Measurements from ENCODE around the gene TMEM184A. TPM values are rescaled to one million over a fixed set of nuclear protein-coding genes. Genes with fewer than 3 reads are reported as not detected.
A peak's percentile ranks its signal among the peaks of the same experiment; 100 is the strongest.
"Not testable (repeated sequence)": the region's sequence is repeated elsewhere in the genome, so short reads cannot be mapped to it uniquely, and the experiment has no call there.

Gene TMEM184A
- polyA plus RNA-seq, 1 donor from 2014 or later = 0.08 TPM

GRCh38 chr7:1523844-1524243 lies 32.2 kb downstream of the TMEM184A start:
- H3K9me3 Mint-ChIP-seq = peaks cover 3 to 7% (median 3%) of the 10 kb centered on the region in 3 donors
- H3K27me3 Mint-ChIP-seq = peaks cover 14% of the 10 kb centered on the region
- no peak overlapping the region for H3K27ac Mint-ChIP-seq
- peaks cover 2 to 4% (median 3%) of the 10 kb centered on the region in 3 donors for H3K4me1 Mint-ChIP-seq
- H3K36me3 Mint-ChIP-seq = peaks cover 7% of the 10 kb centered on the region
- no peak overlapping the region for H3K4me3 Mint-ChIP-seq

- Mint-ChIP-seq H3K4me3 (no peak overlapping the region), H3K27ac (no peak overlapping the region), H3K27me3 (peaks cover 14% of the 10 kb centered on the region)
Observed at GRCh38 chr7:1523208-1523607, 32.8 kb downstream of the TMEM184A start.

GRCh38 chr7:1521456-1521855 lies 34.5 kb downstream of the TMEM184A start:
- Mint-ChIP-seq H3K9me3 (peaks cover 3 to 7% (median 3%) of the 10 kb centered on the region in 3 donors), H3K4me3 (peak overlapping the region in 1 of 4 donors; percentile 20), H3K4me1 (peaks cover 0 to 4% (median 3%) of the 10 kb centered on the region in 3 donors), H3K36me3 (peaks cover 7% of the 10 kb centered on the region), H3K27ac (peak overlapping the region in 1 of 3 donors; percentile 62), H3K27me3 (peaks cover 14% of the 10 kb centered on the region)

More at GRCh38 chr7:1523208-1523607, 32.8 kb downstream of the TMEM184A start:
- Mint-ChIP-seq H3K4me1 (peaks cover 2 to 4% (median 3%) of the 10 kb centered on the region in 3 donors), H3K36me3 (peaks cover 7% of the 10 kb centered on the region), H3K9me3 (peaks cover 3 to 7% (median 3%) of the 10 kb centered on the region in 3 donors)

- peaks cover 0 to 4% (median 3%) of the 10 kb centered on the region in 3 donors for H3K4me1 Mint-ChIP-seq
- peaks cover 7% of the 10 kb centered on the region for H3K36me3 Mint-ChIP-seq
- no peak overlapping the region for H3K4me3 Mint-ChIP-seq
Observed at GRCh38 chr7:1520539-1521234, 35.3 kb downstream of the TMEM184A start.

GRCh38 chr7:1519322-1519922 lies 36.6 kb downstream of the TMEM184A start:
- H3K4me1 Mint-ChIP-seq, H3K36me3 Mint-ChIP-seq, H3K9me3 Mint-ChIP-seq, H3K27ac Mint-ChIP-seq, H3K27me3 Mint-ChIP-seq: not testable (repeated sequence)
- peak overlapping the region in 1 of 4 donors; percentile 77 for H3K4me3 Mint-ChIP-seq

More at GRCh38 chr7:1520539-1521234, 35.3 kb downstream of the TMEM184A start:
- Mint-ChIP-seq H3K27ac (no peak overlapping the region), H3K27me3 (peaks cover 14% of the 10 kb centered on the region), H3K9me3 (peaks cover 3 to 7% (median 3%) of the 10 kb centered on the region in 3 donors)

GRCh38 chr7:1516586-1517251 lies 39.3 kb downstream of the TMEM184A start:
- Mint-ChIP-seq H3K4me1 (peaks cover 8 to 12% (median 11%) of the 10 kb centered on the region in 3 donors), H3K27me3 (peaks cover 11% of the 10 kb centered on the region), H3K27ac (no peak overlapping the region), H3K36me3 (peaks cover 7% of the 10 kb centered on the region), H3K4me3 (no peak overlapping the region), H3K9me3 (peaks cover 0 to 7% (median 3%) of the 10 kb centered on the region in 3 donors)

- H3K27ac Mint-ChIP-seq, H3K36me3 Mint-ChIP-seq, H3K9me3 Mint-ChIP-seq, H3K4me3 Mint-ChIP-seq: not testable (repeated sequence)
- peaks cover 8 to 12% (median 11%) of the 10 kb centered on the region in 3 donors for H3K4me1 Mint-ChIP-seq
- H3K27me3 Mint-ChIP-seq = peaks cover 11% of the 10 kb centered on the region
Observed at GRCh38 chr7:1515509-1515967, 40.5 kb downstream of the TMEM184A start.

- Mint-ChIP-seq H3K27ac (peak overlapping the region in 1 of 3 donors; percentile 28), H3K36me3 (peaks cover 7% of the 10 kb centered on the region), H3K9me3 (peaks cover 0 to 7% (median 3%) of the 10 kb centered on the region in 3 donors), H3K4me1 (peaks cover 8 to 14% (median 11%) of the 10 kb centered on the region in 3 donors), H3K4me3 (no peak overlapping the region), H3K27me3 (peaks cover 11% of the 10 kb centered on the region)
Observed at GRCh38 chr7:1514995-1515401, 41.0 kb downstream of the TMEM184A start.

- H3K4me3 Mint-ChIP-seq = peak overlapping the region in 1 of 4 donors; percentile 81
- H3K27ac Mint-ChIP-seq = peak overlapping the region in 1 of 3 donors; percentile 28
Observed at GRCh38 chr7:1514407-1514806, 41.6 kb downstream of the TMEM184A start.

GRCh38 chr7:1513657-1514095 lies 42.3 kb downstream of the TMEM184A start:
- Mint-ChIP-seq H3K4me1 (peaks cover 6 to 14% (median 8%) of the 10 kb centered on the region in 3 donors), H3K27me3 (peaks cover 11% of the 10 kb centered on the region), H3K36me3 (no peaks in the 10 kb centered on the region), H3K4me3 (peak overlapping the region in 2 of 4 donors; percentile 55 to 74), H3K27ac (peak overlapping the region in 1 of 3 donors; percentile 83), H3K9me3 (no peaks in the 10 kb centered on the region)

More at GRCh38 chr7:1514407-1514806, 41.6 kb downstream of the TMEM184A start:
- peaks cover 8 to 14% (median 11%) of the 10 kb centered on the region in 3 donors for H3K4me1 Mint-ChIP-seq
- H3K27me3 Mint-ChIP-seq = peaks cover 11% of the 10 kb centered on the region
- peaks cover 4% of the 10 kb centered on the region for H3K36me3 Mint-ChIP-seq
- peaks cover 0 to 6% (median 3%) of the 10 kb centered on the region in 3 donors for H3K9me3 Mint-ChIP-seq

- Mint-ChIP-seq H3K27me3 (peaks cover 16% of the 10 kb centered on the region), H3K36me3 (no peaks in the 10 kb centered on the region), H3K4me3 (peak overlapping the region; percentile 34 to 89 (median 78)), H3K27ac (peak overlapping the region; percentile 70 to 83 (median 80)), H3K9me3 (no peaks in the 10 kb centered on the region), H3K4me1 (peaks cover 6 to 16% (median 8%) of the 10 kb centered on the region in 3 donors)
Observed at GRCh38 chr7:1512781-1513656, 43.0 kb downstream of the TMEM184A start.

- Mint-ChIP-seq H3K9me3 (no peaks in the 10 kb centered on the region), H3K4me3 (peak overlapping the region in 2 of 4 donors; percentile 12 to 74), H3K4me1 (peaks cover 6 to 19% (median 11%) of the 10 kb centered on the region in 3 donors), H3K27ac (peak overlapping the region in 1 of 3 donors; percentile 83), H3K27me3 (peaks cover 19% of the 10 kb centered on the region), H3K36me3 (no peaks in the 10 kb centered on the region)
Observed at GRCh38 chr7:1511444-1512422, 44.3 kb downstream of the TMEM184A start.

- H3K27ac Mint-ChIP-seq = peak overlapping the region in 2 of 3 donors; percentile 28 to 31
- H3K4me3 Mint-ChIP-seq = no peak overlapping the region
- H3K36me3 Mint-ChIP-seq = no peaks in the 10 kb centered on the region
- H3K4me1 Mint-ChIP-seq = peaks cover 6 to 21% (median 14%) of the 10 kb centered on the region in 3 donors
- peaks cover 20% of the 10 kb centered on the region for H3K27me3 Mint-ChIP-seq
- H3K9me3 Mint-ChIP-seq = no peaks in the 10 kb centered on the region
Observed at GRCh38 chr7:1510780-1511154, 45.2 kb downstream of the TMEM184A start.

Data from IgD-negative memory B cell (primary cell).